Endothelial cell of umbilical vein (primary cell): ENCODE data around the gene MMP25.

ENCODE experiments used
- CTCF ChIP-seq, 2 donors: IDR thresholded peaks; 1 replicate in 1 of 2; 2 replicates in 1 of 2; pipeline ENCODE4 v1.5.1; 2011; ENCODE audit warnings: low read length in 2 of 2, mild to moderate bottlenecking in 2 of 2, moderate library complexity in 2 of 2, control low read depth in 1 of 2, inconsistent platforms in 1 of 2, low read depth in 1 of 2; ENCODE audit not compliant: insufficient read depth in 1 of 2; ENCODE audit errors: extremely low read depth in 1 of 2
- EZH2 ChIP-seq: IDR thresholded peaks from 2 replicates; pipeline ENCODE4 v1.6.1; 2012; ENCODE audit warnings: borderline replicate concordance, low read depth, mild to moderate bottlenecking, moderate library complexity, low read length, inconsistent platforms; ENCODE audit not compliant: severe bottlenecking
- MAX ChIP-seq: IDR thresholded peaks from 2 replicates; pipeline ENCODE4 v1.6.1; 2011; ENCODE audit not compliant: insufficient read depth, insufficient read length
- MYC ChIP-seq: IDR thresholded peaks from one replicate; pipeline ENCODE4 v1.6.1; 2011; ENCODE audit warnings: mild to moderate bottlenecking, low read depth, low read length
- POLR2A ChIP-seq: IDR thresholded peaks from 2 replicates; pipeline ENCODE4 v1.6.1; 2012; ENCODE audit warnings: low read depth, mild to moderate bottlenecking, control low read depth, low read length
- POLR2AphosphoS5 ChIP-seq: IDR thresholded peaks from 2 replicates; pipeline ENCODE4 v1.6.1; 2012; ENCODE audit warnings: low read depth, mild to moderate bottlenecking, control low read depth, low read length, moderate library complexity; ENCODE audit not compliant: insufficient read depth

GRCh38 chr16:3007059-3007956 lies 39.1 kb upstream of the MMP25 start:
- TF ChIP-seq EZH2 (no peak), CTCF (IDR thresholded peaks at IDR 0.05; ENCODE audit: extremely low read depth in 1 of 2, insufficient read depth in 1 of 2, low read depth in 1 of 2, low read length in 2 of 2) (no peak), POLR2A (no peak), POLR2AphosphoS5 (no peak), MYC (no peak), MAX (no peak)
